T-cell (primary cell): ENCODE results near the gene C3orf33. TPM values are rescaled to one million over a fixed set of nuclear protein-coding genes. Genes with fewer than 3 reads are reported as not detected.
A peak's percentile ranks its signal among the peaks of the same experiment; 100 is the strongest.
"Not testable (repeated sequence)": the region's sequence is repeated elsewhere in the genome, so short reads cannot be mapped to it uniquely, and the experiment has no call there.

Experiments used
- ATAC-seq, 4 experiments: fragments of 200-7000 bp in 3 of 4; fragments of 150-1000 bp in 1 of 4; cut with Tn5 transposase; replicated peaks in 1 of 4; 1 replicate in 3 of 4; 2 replicates in 1 of 4; pipeline ENCODE4 v1.10.0; 2021; ENCODE audit warnings: moderate library complexity in 3 of 4, mild to moderate bottlenecking in 2 of 4, moderate number of reproducible peaks in 1 of 4
- CTCF ChIA-PET, 2 donors: fragments of 300-600 bp; sonication (Branson Sonifier 250); formaldehyde crosslinking; loops; one replicate each; lab custom pipeline; 2022; ENCODE audit warnings: antibody characterized with exemption in 2 of 2; lab: Charles Lee
- POLR2A ChIA-PET, 2 donors: fragments of 300-600 bp; sonication (Branson Sonifier 250); formaldehyde crosslinking; loops; one replicate each; lab custom pipeline; 2022; ENCODE audit warnings: antibody characterized with exemption in 2 of 2; lab: Charles Lee
- DNase-seq, 35 experiments: peaks; one replicate each; pipeline versions ENCODE4 v3.0.0 to v3.0.0-alpha.2; 2013 to 2023
- H3K27ac ChIP-seq: one replicate; pipeline ENCODE4 v1.5.1; 2013; ENCODE audit warnings: low read length
- H3K27me3 ChIP-seq, 2 experiments: replicated peaks in 1 of 2; 1 replicate in 1 of 2; 2 replicates in 1 of 2; pipeline versions ENCODE4 v1.6.1 to v1.7.0; 2013; ENCODE audit warnings: low read length in 1 of 2, mixed read lengths in 1 of 2; ENCODE audit not compliant: control insufficient read depth in 2 of 2, insufficient read depth in 2 of 2; ENCODE audit errors: extremely low read depth in 1 of 2
- H3K36me3 ChIP-seq, 2 donors: 1 replicate in 1 of 2; 2 replicates in 1 of 2; pipeline versions ENCODE4 v1.6.1 to v1.7.0; 2013; ENCODE audit warnings: low read length in 1 of 2; ENCODE audit not compliant: control insufficient read depth in 2 of 2, insufficient read depth in 1 of 2; ENCODE audit errors: extremely low read depth in 1 of 2
- H3K4me1 ChIP-seq, 2 experiments: 1 replicate in 1 of 2; 2 replicates in 1 of 2; pipeline versions ENCODE4 v1.6.1 to v1.7.0; 2013; ENCODE audit warnings: low read length in 2 of 2, mixed read lengths in 1 of 2; ENCODE audit not compliant: insufficient read depth in 2 of 2, control insufficient read depth in 1 of 2; ENCODE audit errors: extremely low read depth in 1 of 2
- H3K4me3 ChIP-seq, 2 donors: 1 replicate in 1 of 2; 2 replicates in 1 of 2; pipeline versions ENCODE4 v1.5.1 to v1.7.0; 2013; ENCODE audit warnings: mild to moderate bottlenecking in 2 of 2, low read length in 1 of 2, moderate library complexity in 1 of 2; ENCODE audit not compliant: control insufficient read depth in 1 of 2; ENCODE audit errors: extremely low read depth in 1 of 2
- H3K9me3 ChIP-seq: 2 replicates; pipeline ENCODE4 v1.7.0; 2013
- H3K27ac Mint-ChIP-seq, 2 donors: one replicate each; pipeline ENCODE4 v1.8.0; 2020 to 2021; ENCODE audit warnings: mild to moderate bottlenecking in 2 of 2, mixed read lengths in 2 of 2
- H3K27me3 Mint-ChIP-seq, 2 donors: one replicate each; pipeline ENCODE4 v1.8.0; 2021 to 2022; ENCODE audit warnings: mixed read lengths in 2 of 2
- H3K36me3 Mint-ChIP-seq: one replicate; pipeline ENCODE4 v1.8.0; 2021; ENCODE audit warnings: mixed read lengths
- H3K4me1 Mint-ChIP-seq, 3 donors: one replicate each; pipeline ENCODE4 v1.8.0; 2020 to 2022; ENCODE audit warnings: mixed read lengths in 3 of 3, mild to moderate bottlenecking in 1 of 3
- H3K4me3 Mint-ChIP-seq, 3 donors: one replicate each; pipeline ENCODE4 v1.8.0; 2020 to 2022; ENCODE audit warnings: mild to moderate bottlenecking in 3 of 3, mixed read lengths in 3 of 3, moderate library complexity in 3 of 3
- H3K9me3 Mint-ChIP-seq, 3 donors: one replicate each; pipeline ENCODE4 v1.8.0; 2020 to 2022; ENCODE audit warnings: mixed read lengths in 3 of 3
- WGBS: methylation state at CpG from one replicate; pipeline ENCODE4 v1.1.5; 2013; ENCODE audit warnings: missing lambda C conversion rate; ENCODE audit not compliant: insufficient coverage; 5-methylcytosine and 5-hydroxymethylcytosine counted together
- total RNA-seq, 35 experiments: library from RNA in 6 of 35; stranded (reverse) in 6 of 35; fragments of 120-200 nt in 1 of 35; gene quantifications; one replicate each; pipeline versions ENCODE4 v1.2.1 to v1.2.4 and lab custom pipeline; 2013 to 2026

C3orf33 gene
- total RNA-seq, 5 donors from 2014 or later (not counting 1 experiment from before 2014, with no cell fraction given): 1.2 to 3.2 (median 2.3) TPM

GRCh38 chr3:155813224-155813623, 7.1 kb upstream of the C3orf33 start:
- H3K27me3 ChIP-seq, H3K9me3 Mint-ChIP-seq, CTCF ChIA-PET, H3K4me3 Mint-ChIP-seq, POLR2A ChIA-PET, H3K9me3 ChIP-seq, H3K27ac Mint-ChIP-seq, H3K4me3 ChIP-seq, H3K36me3 Mint-ChIP-seq, H3K27ac ChIP-seq, H3K4me1 Mint-ChIP-seq, H3K4me1 ChIP-seq, H3K36me3 ChIP-seq, DNase-seq, ATAC-seq: not testable (repeated sequence)
- peaks cover 6 to 15% of the 10 kb centered on the region in 2 donors for H3K27me3 Mint-ChIP-seq

- H3K36me3 ChIP-seq: no peaks in the 10 kb centered on the region
- H3K27me3 ChIP-seq: peaks cover 0 to 4% of the 10 kb centered on the region in 2 experiments
- Mint-ChIP-seq H3K9me3 (no peaks in the 10 kb centered on the region), H3K36me3 (no peaks in the 10 kb centered on the region), H3K4me1 (peaks cover 14 to 17% (median 17%) of the 10 kb centered on the region in 3 donors), H3K4me3 (no peak overlapping the region), H3K27ac (no peak overlapping the region), H3K27me3 (peaks cover 6 to 15% of the 10 kb centered on the region in 2 donors)
- ATAC-seq (no peak), DNase-seq (no peak)
- ChIA-PET CTCF (interaction anchor here in 1 of 2 donors (0.6 kb wide), 1 partner anchor 104 kb away, joined by 3 read pairs; no protein-coding TSS in a partner anchor), POLR2A (interaction anchor here in 1 of 2 donors (0.6 kb wide), 1 partner anchor 41 kb away, joined by 3 read pairs; no protein-coding TSS in a partner anchor)
- H3K27ac ChIP-seq: no peak overlapping the region
- H3K9me3 ChIP-seq: no peaks in the 10 kb centered on the region
- no peak overlapping the region for H3K4me3 ChIP-seq
- peaks cover 3 to 12% of the 10 kb centered on the region in 2 experiments for H3K4me1 ChIP-seq
Measured at GRCh38 chr3:155809181-155809580, 3.1 kb upstream of the C3orf33 start.

GRCh38 chr3:155807823-155808222, 1.7 kb upstream of the C3orf33 start:
- ChIA-PET POLR2A (no interaction called here), CTCF (no interaction called here)
- H3K27ac ChIP-seq: no peak overlapping the region
- H3K4me1 ChIP-seq: peaks cover 3 to 12% of the 10 kb centered on the region in 2 experiments
- DNase-seq (no peak), ATAC-seq (no peak)
- no peaks in the 10 kb centered on the region for H3K9me3 ChIP-seq
- H3K27me3 Mint-ChIP-seq: peaks cover 6 to 15% of the 10 kb centered on the region in 2 donors
- H3K36me3 Mint-ChIP-seq: peaks cover 4% of the 10 kb centered on the region
- peaks cover 0 to 4% of the 10 kb centered on the region in 2 experiments for H3K27me3 ChIP-seq
- no CpG with 5 or more reads among the region's 2 CpGs for WGBS
- H3K9me3 Mint-ChIP-seq: no peaks in the 10 kb centered on the region
- H3K36me3 ChIP-seq: no peaks in the 10 kb centered on the region
- H3K4me1 Mint-ChIP-seq: peaks cover 14 to 18% (median 17%) of the 10 kb centered on the region in 3 donors
- no peak overlapping the region for H3K4me3 ChIP-seq
- no peak overlapping the region for H3K4me3 Mint-ChIP-seq
- no peak overlapping the region for H3K27ac Mint-ChIP-seq

GRCh38 chr3:155805204-155805801, 775 bp downstream of the C3orf33 start:
- POLR2A ChIA-PET: interaction anchor here in 1 of 2 donors (0.6 to 2.3 kb wide), 3 partner anchors 48 to 68 kb away, joined by 3 to 13 read pairs (median 8); partner anchors contain the start of gene SLC33A1
- peak overlapping the region; percentile 82 to 88 (median 86) for H3K4me3 Mint-ChIP-seq
- DNase-seq: peak in 4 of 35 experiments; percentile 1 to 45 (median 8)
- Histone ChIP-seq H3K27ac (peak overlapping the region; percentile 73), H3K4me1 (peaks cover 3 to 12% of the 10 kb centered on the region in 2 experiments), H3K36me3 (no peaks in the 10 kb centered on the region), H3K4me3 (peak overlapping the region; percentile 78 to 79), H3K27me3 (peaks cover 0 to 4% of the 10 kb centered on the region in 2 experiments), H3K9me3 (no peaks in the 10 kb centered on the region)
- H3K9me3 Mint-ChIP-seq: no peaks in the 10 kb centered on the region
- H3K4me1 Mint-ChIP-seq: peaks cover 18 to 28% (median 20%) of the 10 kb centered on the region in 3 donors
- peaks cover 17% of the 10 kb centered on the region for H3K36me3 Mint-ChIP-seq
- peak overlapping the region; percentile 45 to 86 for H3K27ac Mint-ChIP-seq
- CTCF ChIA-PET: interaction anchor here (0.6 to 2.1 kb wide), 33 partner anchors 14 to 750 kb away, joined by 3 to 44 read pairs (median 5); partner anchors contain the start of genes GMPS (in 1 of the 2), SLC33A1 (in 1 of the 2) and SSR3 (in 1 of the 2)
- H3K27me3 Mint-ChIP-seq: peaks cover 0 to 11% of the 10 kb centered on the region in 2 donors
- peak in 2 of 4 experiments; percentile 26 to 42 for ATAC-seq
- 38% methylated on average over 3 of the region's 15 CpGs for WGBS

- Mint-ChIP-seq H3K4me3 (peak overlapping the region in 2 of 3 donors; percentile 86 to 88), H3K27ac (peak overlapping the region in 1 of 2 donors; percentile 71), H3K4me1 (peaks cover 22 to 32% (median 28%) of the 10 kb centered on the region in 3 donors), H3K36me3 (peaks cover 24% of the 10 kb centered on the region), H3K27me3 (peaks cover 0 to 6% of the 10 kb centered on the region in 2 donors), H3K9me3 (no peaks in the 10 kb centered on the region)
- Histone ChIP-seq H3K36me3 (peaks cover 0 to 5% of the 10 kb centered on the region in 2 donors), H3K27me3 (no peaks in the 10 kb centered on the region), H3K4me3 (no peak overlapping the region), H3K4me1 (peaks cover 3 to 12% of the 10 kb centered on the region in 2 experiments), H3K27ac (no peak overlapping the region), H3K9me3 (no peaks in the 10 kb centered on the region)
- DNase-seq: no peak
- CTCF ChIA-PET: interaction anchor here in 1 of 2 donors (0.6 kb wide), 1 partner anchor 62 kb away, joined by 7 read pairs; no protein-coding TSS in a partner anchor
- POLR2A ChIA-PET: no interaction called here
- ATAC-seq: no peak
Measured at GRCh38 chr3:155804323-155804722, 1.8 kb downstream of the C3orf33 start.

- no peak for ATAC-seq
- Mint-ChIP-seq H3K4me1 (peaks cover 6 to 9% (median 8%) of the 10 kb centered on the region in 3 donors), H3K9me3 (peaks cover 3 to 8% (median 7%) of the 10 kb centered on the region in 3 donors), H3K27me3 (no peaks in the 10 kb centered on the region), H3K36me3 (peaks cover 61% of the 10 kb centered on the region), H3K4me3 (no peak overlapping the region), H3K27ac (no peak overlapping the region)
- DNase-seq: no peak
- Histone ChIP-seq H3K27ac (no peak overlapping the region), H3K4me3 (no peak overlapping the region), H3K4me1 (no peaks in the 10 kb centered on the region), H3K27me3 (no peaks in the 10 kb centered on the region), H3K36me3 (peaks cover 0 to 9% of the 10 kb centered on the region in 2 donors), H3K9me3 (no peaks in the 10 kb centered on the region)
- WGBS: no CpG with 5 or more reads among the region's 1 CpG
- POLR2A ChIA-PET: interaction anchor here (0.6 to 0.7 kb wide), 2 partner anchors 12 to 60 kb away, joined by 3 read pairs; no protein-coding TSS in a partner anchor
- CTCF ChIA-PET: no interaction called here
Measured at GRCh38 chr3:155792532-155792931, 13.5 kb downstream of the C3orf33 start.
